Activated T-cell treated with anti-CD3 and anti-CD28 coated beads, Interleukin-2, amount 50 U/mL, for 72 hours (primary cell): ENCODE measurements around the gene CPNE2. TPM values are rescaled to one million over a fixed set of nuclear protein-coding genes. Genes with fewer than 3 reads are reported as not detected.
"Not testable (repeated sequence)": the region's sequence is repeated elsewhere in the genome, so short reads cannot be mapped to it uniquely, and the experiment has no call there.

Source experiments
- ATAC-seq, 2 donors: fragments of 150-1000 bp; cut with Tn5 transposase; replicated peaks in 1 of 2; 2 replicates each; pipeline ENCODE4 v1.10.0; 2021; ENCODE audit warnings: moderate library complexity in 2 of 2, mild to moderate bottlenecking in 1 of 2
- DNase-seq, 2 donors: peaks; one replicate each; pipeline ENCODE4 v3.0.0; 2021 to 2022; ENCODE audit warnings: mixed read lengths in 1 of 2
- H3K27ac Mint-ChIP-seq: one replicate; pipeline ENCODE4 v1.8.0; 2022; ENCODE audit warnings: mild to moderate bottlenecking, moderate library complexity, mixed read lengths
- H3K27me3 Mint-ChIP-seq: one replicate; pipeline ENCODE4 v1.8.0; 2022; ENCODE audit warnings: low read depth, mixed read lengths
- H3K36me3 Mint-ChIP-seq, 2 donors: one replicate each; pipeline ENCODE4 v1.8.0; 2022; ENCODE audit warnings: mixed read lengths in 2 of 2, mild to moderate bottlenecking in 1 of 2; ENCODE audit not compliant: insufficient read depth in 2 of 2
- H3K4me1 Mint-ChIP-seq: one replicate; pipeline ENCODE4 v1.8.0; 2022; ENCODE audit warnings: low read depth, mixed read lengths
- H3K4me3 Mint-ChIP-seq, 2 donors: one replicate each; pipeline ENCODE4 v1.8.0; 2022; ENCODE audit warnings: mild to moderate bottlenecking in 2 of 2, mixed read lengths in 2 of 2, moderate library complexity in 2 of 2
- H3K9me3 Mint-ChIP-seq, 2 donors: one replicate each; pipeline ENCODE4 v1.8.0; 2022; ENCODE audit warnings: mixed read lengths in 2 of 2
- total RNA-seq, 2 donors: library from RNA; stranded (reverse); gene quantifications; one replicate each; pipeline ENCODE4 v1.2.3, GENCODE V29; 2022

Gene CPNE2
- total RNA-seq, 2 donors from 2014 or later = 9.4 to 15.1 TPM

DNA sequence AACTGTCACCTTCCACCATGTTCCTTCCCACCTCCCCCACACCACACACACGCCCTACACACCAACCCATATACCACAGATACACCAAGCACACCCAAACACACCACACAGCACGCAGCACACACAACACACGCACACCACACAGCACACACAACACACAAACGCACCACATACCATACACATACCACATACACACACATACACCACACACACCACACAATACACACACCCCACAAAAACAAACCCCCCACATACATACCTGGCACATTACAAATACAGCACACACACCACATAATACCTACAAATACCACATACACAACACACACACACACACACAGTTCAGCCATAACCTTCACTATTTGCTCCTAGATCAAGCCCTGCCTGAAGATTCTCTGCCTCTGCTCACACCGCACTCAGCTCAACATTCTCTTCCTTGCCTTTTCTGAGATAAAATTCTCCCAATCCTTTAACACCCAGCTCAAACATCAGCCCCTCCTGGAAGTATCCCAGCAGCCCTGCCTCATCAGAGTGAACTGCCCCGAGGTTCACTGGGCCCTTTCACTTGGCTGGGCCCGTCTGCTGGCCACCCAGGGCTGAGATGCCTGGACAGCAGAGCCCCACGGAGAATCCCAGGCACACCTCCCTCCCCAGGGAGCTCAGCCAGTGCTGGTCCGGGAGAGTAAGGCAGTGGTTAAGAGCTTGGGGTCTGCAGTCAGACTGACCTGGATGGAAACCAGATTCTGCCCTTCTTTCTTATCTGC is 31.9 kb upstream of the CPNE2 start:
- peak in 1 of 2 donors; percentile 10 for ATAC-seq
- H3K4me1 Mint-ChIP-seq = peaks cover 5% of the 10 kb centered on the region
- no peaks in the 10 kb centered on the region for H3K9me3 Mint-ChIP-seq
- H3K4me3 Mint-ChIP-seq = no peak overlapping the region
- H3K36me3 Mint-ChIP-seq = peaks cover 18 to 31% of the 10 kb centered on the region in 2 donors
- no peak for DNase-seq
- no peaks in the 10 kb centered on the region for H3K27me3 Mint-ChIP-seq
- H3K27ac Mint-ChIP-seq = peak overlapping the region; percentile 29

- Mint-ChIP-seq H3K27ac (peak overlapping the region; percentile 85), H3K36me3 (peaks cover 18 to 31% of the 10 kb centered on the region in 2 donors), H3K4me1 (peaks cover 5% of the 10 kb centered on the region), H3K27me3 (no peaks in the 10 kb centered on the region), H3K4me3 (no peak overlapping the region), H3K9me3 (no peaks in the 10 kb centered on the region)
- ATAC-seq = peak; percentile 16 to 23
- DNase-seq = no peak
Measured at GRCh38 chr16:57061084-57061905, 31.1 kb upstream of the CPNE2 start.

DNA sequence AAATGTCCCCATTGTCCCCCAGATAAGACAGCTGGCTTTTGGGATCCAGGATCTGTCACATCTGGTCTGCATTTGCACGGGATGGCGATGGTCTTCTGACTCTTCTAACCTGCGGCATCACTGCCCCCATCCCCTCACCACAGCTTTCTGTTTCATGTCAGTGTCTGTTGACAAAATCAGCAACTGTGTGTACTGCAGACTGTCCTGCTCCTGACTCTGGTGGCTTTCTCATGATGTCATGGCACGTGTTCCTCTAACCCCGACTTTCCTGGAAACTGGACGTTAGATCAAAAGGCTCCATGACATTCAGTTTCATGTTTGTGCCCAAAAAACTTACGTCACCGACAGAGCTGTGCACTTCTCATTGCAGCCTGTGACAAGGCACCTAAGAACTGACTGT is 30.1 kb upstream of the CPNE2 start:
- Mint-ChIP-seq H3K4me3 (no peak overlapping the region), H3K4me1 (peaks cover 5% of the 10 kb centered on the region), H3K36me3 (peaks cover 21 to 36% of the 10 kb centered on the region in 2 donors), H3K27ac (peak overlapping the region; percentile 51), H3K27me3 (no peaks in the 10 kb centered on the region), H3K9me3 (no peaks in the 10 kb centered on the region)
- DNase-seq (no peak), ATAC-seq (no peak)

DNA sequence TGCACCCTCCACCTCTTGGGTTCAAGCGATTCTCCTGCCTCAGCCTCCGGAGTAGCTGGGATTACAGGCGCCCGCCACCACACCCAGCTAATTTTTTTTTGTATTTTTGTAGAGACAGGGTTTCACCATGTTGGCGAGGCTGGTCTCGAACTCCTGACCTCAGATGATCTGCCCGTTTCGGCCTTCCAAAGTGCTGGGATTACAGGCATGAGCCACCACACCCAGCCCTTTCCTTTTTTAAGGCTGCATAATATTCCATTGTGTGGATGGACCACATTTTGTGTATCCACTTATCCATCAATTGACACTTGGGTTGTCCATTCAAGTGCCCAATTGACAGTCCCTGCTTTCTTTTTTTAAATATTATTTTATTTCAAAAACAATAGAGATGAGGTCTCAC is 29.2 kb upstream of the CPNE2 start:
- not testable (repeated sequence) for H3K27me3 Mint-ChIP-seq, H3K4me3 Mint-ChIP-seq, ATAC-seq, H3K9me3 Mint-ChIP-seq, H3K4me1 Mint-ChIP-seq, H3K27ac Mint-ChIP-seq, DNase-seq
- peaks cover 17 to 30% of the 10 kb centered on the region in 2 donors for H3K36me3 Mint-ChIP-seq

DNA sequence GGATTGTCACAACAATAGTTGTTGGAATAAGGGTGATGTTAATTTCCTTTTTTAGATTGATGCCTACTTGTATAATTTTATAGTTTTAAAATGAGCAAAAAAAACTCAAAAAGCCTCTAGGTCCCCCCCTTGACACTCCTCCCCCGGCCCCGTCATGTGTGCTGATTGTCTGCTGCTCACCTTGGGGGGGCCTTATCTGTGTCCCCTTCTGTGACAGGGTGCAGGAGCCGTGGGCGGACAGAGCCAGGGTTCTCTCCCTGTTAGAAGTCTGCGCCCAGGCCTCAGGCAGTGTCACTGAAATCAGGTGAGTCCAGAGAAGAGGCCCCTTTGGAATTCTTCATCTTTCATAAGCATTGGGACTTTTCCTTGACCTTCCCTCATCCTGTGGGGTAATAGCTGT is 27.4 kb upstream of the CPNE2 start:
- H3K27ac Mint-ChIP-seq = no peak overlapping the region
- H3K4me3 Mint-ChIP-seq = no peak overlapping the region
- ATAC-seq (no peak), DNase-seq (no peak)
- peaks cover 19 to 37% of the 10 kb centered on the region in 2 donors for H3K36me3 Mint-ChIP-seq
- no peaks in the 10 kb centered on the region for H3K27me3 Mint-ChIP-seq
- peaks cover 6% of the 10 kb centered on the region for H3K4me1 Mint-ChIP-seq
- no peaks in the 10 kb centered on the region for H3K9me3 Mint-ChIP-seq

DNA sequence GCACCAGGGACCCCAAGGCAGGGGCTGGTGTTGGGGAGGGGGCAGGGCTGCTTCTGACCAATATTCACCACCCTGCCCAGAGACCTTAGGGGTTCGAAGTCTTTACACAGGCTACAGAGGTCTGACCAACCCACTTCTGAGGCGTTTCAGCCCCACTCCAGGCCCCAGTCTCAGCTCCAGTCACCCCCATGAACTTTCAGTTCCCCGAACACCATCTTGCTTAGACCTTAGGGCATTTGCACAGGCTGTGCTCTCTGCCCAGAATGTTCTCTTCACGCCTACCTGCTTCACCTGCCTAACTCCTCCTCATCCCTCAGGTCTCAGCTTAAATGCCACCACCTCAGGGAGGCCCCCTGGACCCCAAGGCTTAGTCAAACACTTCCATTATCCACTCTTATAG is 25.8 kb upstream of the CPNE2 start:
- peaks cover 21 to 34% of the 10 kb centered on the region in 2 donors for H3K36me3 Mint-ChIP-seq
- peak in 1 of 2 donors; percentile 6 for ATAC-seq

DNA sequence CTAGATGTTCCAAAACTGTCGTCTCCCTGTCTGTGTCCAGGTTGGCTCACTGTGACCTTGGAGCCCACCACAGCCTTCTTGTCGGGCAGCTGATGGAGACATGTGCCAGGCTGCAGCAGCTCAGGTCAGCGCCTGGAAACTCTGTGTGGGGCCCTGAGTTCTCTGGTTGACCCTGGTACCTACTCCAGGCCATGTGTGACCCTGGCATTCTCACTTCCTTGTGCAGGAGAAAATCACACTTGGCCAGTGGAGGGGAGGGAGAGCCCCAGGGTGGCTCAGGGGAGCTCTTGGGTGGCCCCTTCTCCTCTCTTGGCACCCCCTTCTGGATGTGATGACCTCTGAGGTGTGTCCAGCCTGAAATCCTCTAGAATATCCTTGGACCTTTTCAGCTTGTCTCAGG is 25.0 kb upstream of the CPNE2 start:
- no peak overlapping the region for H3K27ac Mint-ChIP-seq
- no peaks in the 10 kb centered on the region for H3K27me3 Mint-ChIP-seq
- H3K36me3 Mint-ChIP-seq = peaks cover 21 to 33% of the 10 kb centered on the region in 2 donors

More for the DNA sequence above, 25.8 kb upstream of the CPNE2 start:
- no peaks in the 10 kb centered on the region for H3K9me3 Mint-ChIP-seq
- no peaks in the 10 kb centered on the region for H3K27me3 Mint-ChIP-seq
- peak overlapping the region; percentile 68 for H3K27ac Mint-ChIP-seq
- peaks cover 22% of the 10 kb centered on the region for H3K4me1 Mint-ChIP-seq
- no peak for DNase-seq
- no peak overlapping the region for H3K4me3 Mint-ChIP-seq

GRCh38 chr16:57069053-57069452 is 23.3 kb upstream of the CPNE2 start:
- H3K27ac Mint-ChIP-seq = peak overlapping the region; percentile 13
- no peaks in the 10 kb centered on the region for H3K27me3 Mint-ChIP-seq
- peaks cover 19 to 38% of the 10 kb centered on the region in 2 donors for H3K36me3 Mint-ChIP-seq
- H3K9me3 Mint-ChIP-seq = no peaks in the 10 kb centered on the region
- H3K4me1 Mint-ChIP-seq = peaks cover 29% of the 10 kb centered on the region
- no peak for ATAC-seq
- no peak for DNase-seq
- no peak overlapping the region for H3K4me3 Mint-ChIP-seq

More for the DNA sequence above, 25.0 kb upstream of the CPNE2 start:
- no peaks in the 10 kb centered on the region for H3K9me3 Mint-ChIP-seq
- H3K4me3 Mint-ChIP-seq = no peak overlapping the region
- DNase-seq (no peak), ATAC-seq (no peak)
- peaks cover 29% of the 10 kb centered on the region for H3K4me1 Mint-ChIP-seq

- no peak for DNase-seq
- Mint-ChIP-seq H3K4me3 (no peak overlapping the region), H3K36me3 (peaks cover 19 to 33% of the 10 kb centered on the region in 2 donors)
Measured at GRCh38 chr16:57069635-57070370, 22.6 kb upstream of the CPNE2 start.

DNA sequence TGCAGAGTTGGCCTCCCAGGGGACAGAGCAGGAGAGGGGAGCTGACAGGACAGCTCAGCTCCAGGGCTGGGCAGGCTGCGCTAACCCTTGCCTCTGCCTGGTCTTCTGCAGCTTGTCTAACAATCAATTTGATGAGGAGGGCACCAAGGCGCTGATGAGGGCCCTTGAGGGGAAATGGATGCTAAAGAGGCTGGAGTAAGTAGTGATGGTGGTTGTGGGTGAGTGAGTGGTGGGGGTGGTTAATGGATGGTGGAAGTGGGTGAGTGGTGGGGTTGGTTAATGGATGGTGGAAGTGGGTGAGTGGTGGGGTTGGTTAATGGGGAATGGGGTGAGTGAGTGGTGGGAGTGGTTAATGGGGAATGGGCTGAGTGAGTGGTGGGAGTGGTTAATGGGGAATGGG is 22.0 kb upstream of the CPNE2 start:
- H3K27ac Mint-ChIP-seq = peak overlapping the region; percentile 78
- no peaks in the 10 kb centered on the region for H3K9me3 Mint-ChIP-seq
- no peaks in the 10 kb centered on the region for H3K27me3 Mint-ChIP-seq
- peaks cover 29% of the 10 kb centered on the region for H3K4me1 Mint-ChIP-seq
- peaks cover 19 to 32% of the 10 kb centered on the region in 2 donors for H3K36me3 Mint-ChIP-seq
- ATAC-seq (peak; percentile 9 to 13), DNase-seq (no peak)
- H3K4me3 Mint-ChIP-seq = no peak overlapping the region

More at GRCh38 chr16:57069635-57070370, 22.6 kb upstream of the CPNE2 start:
- Mint-ChIP-seq H3K27ac (peak overlapping the region; percentile 78), H3K27me3 (no peaks in the 10 kb centered on the region), H3K4me1 (peaks cover 29% of the 10 kb centered on the region), H3K9me3 (no peaks in the 10 kb centered on the region)
- peak; percentile 6 to 11 for ATAC-seq

DNA sequence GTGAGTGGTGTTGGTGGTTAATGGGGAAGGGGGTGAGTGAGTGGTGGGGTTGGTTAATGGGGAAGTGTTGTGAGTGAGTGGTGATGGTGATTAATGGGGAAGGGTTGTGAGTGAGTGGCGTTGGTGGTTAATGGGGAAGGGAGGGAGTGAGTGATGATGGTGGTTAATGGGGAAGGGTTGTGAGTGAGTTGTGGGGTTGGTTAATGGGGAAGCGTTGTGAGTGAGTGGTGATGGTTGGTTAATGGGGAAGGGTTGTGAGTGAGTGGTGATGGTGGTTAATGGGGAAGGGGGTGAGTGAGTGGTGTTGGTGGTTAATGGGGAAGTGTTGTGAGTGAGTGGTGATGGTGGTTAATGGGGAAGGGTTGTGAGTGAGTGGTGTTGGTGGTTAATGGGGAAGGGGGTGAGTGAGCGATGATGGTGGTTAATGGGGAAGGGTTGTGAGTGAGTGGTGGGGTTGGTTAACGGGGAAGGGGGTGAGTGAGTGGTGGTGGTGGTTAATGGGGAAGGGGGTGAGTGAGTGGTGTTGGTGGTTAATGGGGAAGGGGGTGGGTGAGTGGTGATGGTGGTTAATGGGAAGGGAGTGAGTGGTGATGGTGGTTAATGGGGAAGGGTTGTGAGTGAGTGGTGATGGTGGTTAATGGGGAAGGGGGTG is 21.2 kb upstream of the CPNE2 start:
- not testable (repeated sequence) for H3K9me3 Mint-ChIP-seq, ATAC-seq, DNase-seq, H3K4me3 Mint-ChIP-seq, H3K27me3 Mint-ChIP-seq
- Mint-ChIP-seq H3K36me3 (peaks cover 19 to 34% of the 10 kb centered on the region in 2 donors), H3K4me1 (peaks cover 29% of the 10 kb centered on the region), H3K27ac (peak overlapping the region; percentile 33)

GRCh38 chr16:57071831-57072582 is 20.4 kb upstream of the CPNE2 start:
- H3K27me3 Mint-ChIP-seq = no peaks in the 10 kb centered on the region
- no peak for DNase-seq
- H3K27ac Mint-ChIP-seq = peak overlapping the region; percentile 25
- H3K4me1 Mint-ChIP-seq = peaks cover 29% of the 10 kb centered on the region
- no peaks in the 10 kb centered on the region for H3K9me3 Mint-ChIP-seq
- ATAC-seq = peak; percentile 45 to 51
- peaks cover 19 to 31% of the 10 kb centered on the region in 2 donors for H3K36me3 Mint-ChIP-seq
- H3K4me3 Mint-ChIP-seq = no peak overlapping the region
